HepG2 (cell line): ENCODE measurements around the gene CCDC33. TPM values are rescaled to one million over a fixed set of nuclear protein-coding genes. Genes with fewer than 3 reads are reported as not detected.

ENCODE experiments used
- ATAC-seq: fragments of 200-7000 bp; cut with Tn5 transposase; 3 replicates; pipeline ENCODE4 v1.9.1; 2020; ENCODE audit warnings: mild to moderate bottlenecking, moderate library complexity
- BruUV-seq: library from RNA; stranded (reverse); fragments of 400-500 nt; replicated peaks from 2 replicates; lab custom pipeline; 2021; lab: Mats Ljungman, UMichigan
- CTCF ChIA-PET: fragments of 300-600 bp; formaldehyde crosslinking; extraction: SDS; loops from one replicate; lab custom pipeline; 2021; ENCODE audit warnings: low total read pairs, inconsistent platforms, low intra/inter-chr PET ratio; lab: Yijun Ruan, JAX
- POLR2A ChIA-PET: fragments of 350-600 bp; sonication (Branson Sonifier 250); formaldehyde crosslinking; loops from one replicate; lab custom pipeline; 2020; ENCODE audit warnings: antibody characterized with exemption, inconsistent platforms; lab: Yijun Ruan, JAX
- DNase-seq: peaks from one replicate; pipeline ENCODE4 v3.0.0-alpha.2; 2015; ENCODE audit warnings: low spot score
- FAIRE-seq: peaks from 3 replicates; lab custom pipeline; 2011; peaks lifted over from hg19 to GRCh38; lab: Jason Lieb, UNC
- H2AFZ ChIP-seq: one replicate; pipeline ENCODE4 v1.6.1; 2011; ENCODE audit warnings: low read length, inconsistent platforms
- H3K27ac ChIP-seq: fragments of 300-600 bp; 3 replicates; pipeline ENCODE4 v1.8.0; 2011; ENCODE audit warnings: mixed run types, mild to moderate bottlenecking, mixed read lengths, low read length, inconsistent platforms; ENCODE audit not compliant: insufficient read depth; ENCODE audit errors: extremely low read length
- H3K27me3 ChIP-seq, 2 experiments: fragments of 200-600 bp in 1 of 2; 2 replicates in 1 of 2; 3 replicates in 1 of 2; pipeline versions ENCODE4 v1.6.0 to v1.8.0; 2011; ENCODE audit warnings: low read length in 2 of 2, mild to moderate bottlenecking in 2 of 2, moderate library complexity in 2 of 2, inconsistent platforms in 1 of 2; ENCODE audit not compliant: insufficient read depth in 2 of 2, control insufficient read depth in 1 of 2
- H3K36me3 ChIP-seq, 2 experiments: fragments of 200-600 bp in 1 of 2; replicated peaks in 1 of 2; 2 replicates in 1 of 2; 3 replicates in 1 of 2; pipeline versions ENCODE4 v1.5.1 to v1.8.0; 2011; ENCODE audit warnings: low read length in 2 of 2, inconsistent platforms in 1 of 2; ENCODE audit not compliant: insufficient read depth in 2 of 2, control insufficient read depth in 1 of 2
- H3K4me1 ChIP-seq: 2 replicates; pipeline ENCODE4 v1.5.1; 2012; ENCODE audit warnings: low read length, inconsistent platforms; ENCODE audit not compliant: insufficient read depth
- H3K4me2 ChIP-seq: 2 replicates; pipeline ENCODE4 v1.6.0; 2011; ENCODE audit warnings: low read depth, low read length, inconsistent platforms
- H3K4me3 ChIP-seq, 3 experiments: fragments of 200-600 bp in 1 of 3; sonication (generic), shearing (Covaris generic) in 1 of 3; replicated peaks in 1 of 3; 2 replicates each; pipeline ENCODE4 v1.5.1; 2011 to 2016; ENCODE audit warnings: low read length in 3 of 3, inconsistent platforms in 2 of 3, low read depth in 2 of 3, mild to moderate bottlenecking in 2 of 3, control low read depth in 1 of 3, mixed read lengths in 1 of 3; ENCODE audit not compliant: insufficient read depth in 1 of 3
- H3K79me2 ChIP-seq: one replicate; pipeline ENCODE4 v1.6.1; 2011; ENCODE audit warnings: low read length, inconsistent platforms; ENCODE audit not compliant: insufficient read depth
- H3K9ac ChIP-seq: 2 replicates; pipeline ENCODE4 v1.6.0; 2011; ENCODE audit warnings: mild to moderate bottlenecking, low read depth, low read length, inconsistent platforms; ENCODE audit not compliant: insufficient read depth
- H3K9me3 ChIP-seq: 2 replicates; pipeline ENCODE4 v1.5.1; 2012; ENCODE audit warnings: mild to moderate bottlenecking, low read length
- H4K20me1 ChIP-seq: 2 replicates; pipeline ENCODE4 v1.6.0; 2011; ENCODE audit warnings: inconsistent platforms, mild to moderate bottlenecking, low read length, moderate library complexity; ENCODE audit not compliant: insufficient read depth
- CSRNP2 ChIP-seq: sonication (generic); formaldehyde crosslinking; conservative IDR thresholded peaks from 2 replicates; pipeline ENCODE4 v1.8.0; 2022; ENCODE audit warnings: low read depth, missing genetic modification reagents
- FIP1L1 ChIP-seq: fragments of 200-400 bp; formaldehyde crosslinking; IDR thresholded peaks from 2 replicates; pipeline ENCODE4 v1.6.1; 2018; ENCODE audit warnings: low read depth, mild to moderate bottlenecking, low read length, moderate library complexity, borderline replicate concordance; ENCODE audit not compliant: insufficient read depth
- FOXJ3 ChIP-seq: sonication (generic); formaldehyde crosslinking; IDR thresholded peaks from 2 replicates; pipeline ENCODE4 v1.4.0; 2020; ENCODE audit warnings: missing genetic modification reagents, mild to moderate bottlenecking, borderline replicate concordance
- KAT7 ChIP-seq: IDR thresholded peaks from 2 replicates; pipeline ENCODE4 v1.6.1; 2018; ENCODE audit warnings: borderline replicate concordance, missing compliant biosample characterization
- KDM4B ChIP-seq: sonication (generic); formaldehyde crosslinking; IDR thresholded peaks from 2 replicates; pipeline ENCODE4 v1.4.0; 2020; ENCODE audit warnings: missing genetic modification reagents
- MAFG ChIP-seq: sonication (generic); formaldehyde crosslinking; IDR thresholded peaks from 2 replicates; pipeline ENCODE4 v1.5.1; 2020; ENCODE audit warnings: mild to moderate bottlenecking, missing genetic modification reagents
- MBD4 ChIP-seq: IDR thresholded peaks from 2 replicates; pipeline ENCODE4 v1.6.1; 2012; ENCODE audit warnings: low read length, inconsistent platforms, borderline replicate concordance
- NCOA1 ChIP-seq: sonication (generic); formaldehyde crosslinking; IDR thresholded peaks from 2 replicates; pipeline ENCODE4 v1.9.0; 2021; ENCODE audit warnings: missing genetic modification reagents
- ZFP82 ChIP-seq: sonication (generic); formaldehyde crosslinking; IDR thresholded peaks from 2 replicates; pipeline ENCODE4 v1.5.1; 2020; ENCODE audit warnings: mild to moderate bottlenecking, missing genetic modification reagents, borderline replicate concordance
- ZNF549 ChIP-seq: sonication (generic); formaldehyde crosslinking; IDR thresholded peaks from 2 replicates; pipeline ENCODE4 v1.5.0; 2020; ENCODE audit warnings: missing genetic modification reagents
- ZNF550 ChIP-seq: sonication (generic); formaldehyde crosslinking; IDR thresholded peaks from 2 replicates; pipeline ENCODE4 v1.4.0; 2020; ENCODE audit warnings: mild to moderate bottlenecking, missing genetic modification reagents, borderline replicate concordance
- ZSCAN31 ChIP-seq: sonication (generic); formaldehyde crosslinking; IDR thresholded peaks from 2 replicates; pipeline ENCODE4 v1.5.0; 2020; ENCODE audit warnings: low read depth, mild to moderate bottlenecking, missing genetic modification reagents
- WGBS: methylation state at CpG from one replicate; pipeline ENCODE4 v1.1.6; 2017; ENCODE audit warnings: low lambda C conversion rate; 5-methylcytosine and 5-hydroxymethylcytosine counted together
- in situ Hi-C: cut with HindIII; loops from 2 replicates; pipeline ENCODE4 v1.10.0; 2017; ENCODE audit warnings: low pct_unique_long_range_greater_than_20kb; ENCODE audit not compliant: extremely low pct_ligation_motif_present
- intact Hi-C: fragments of 100-400 bp; cut with micrococcal nuclease; formaldehyde crosslinking; loops from one replicate; pipeline ENCODE4 v1.10.0; 2022; ENCODE audit not compliant: unreplicated experiment
- polyA plus RNA-seq, 8 experiments: library from polyadenylated mRNA; depleted of rRNA in 3 of 8; stranded (reverse) in 7 of 8; unstranded in 1 of 8; fragments of >200 nt; fragmentation: Illumina TruSeq in 4 of 8; extraction: Trizol in 4 of 8; gene quantifications; 2 replicates each; pipeline versions ENCODE4 v1.2.1 to v1.2.3, GENCODE V29; 2011 to 2016; ENCODE audit warnings: low read depth in 4 of 8, missing spikeins in 1 of 8, mixed read lengths in 1 of 8; ENCODE audit not compliant: insufficient read depth in 1 of 8
- total RNA-seq, 5 experiments: library from RNA; depleted of rRNA; stranded (reverse); fragments of >200 nt; fragmentation: Illumina TruSeq; extraction: Trizol; gene quantifications; 2 replicates each; pipeline ENCODE4 v1.2.3, GENCODE V29; 2016; ENCODE audit warnings: low read depth in 1 of 5

Gene CCDC33
- total and polyA plus RNA-seq, 2 of the 13 experiments (the other 11 are each of a cell fraction or from before 2014, with no cell fraction given), result 0.30 TPM; not detected in 1

DNA sequence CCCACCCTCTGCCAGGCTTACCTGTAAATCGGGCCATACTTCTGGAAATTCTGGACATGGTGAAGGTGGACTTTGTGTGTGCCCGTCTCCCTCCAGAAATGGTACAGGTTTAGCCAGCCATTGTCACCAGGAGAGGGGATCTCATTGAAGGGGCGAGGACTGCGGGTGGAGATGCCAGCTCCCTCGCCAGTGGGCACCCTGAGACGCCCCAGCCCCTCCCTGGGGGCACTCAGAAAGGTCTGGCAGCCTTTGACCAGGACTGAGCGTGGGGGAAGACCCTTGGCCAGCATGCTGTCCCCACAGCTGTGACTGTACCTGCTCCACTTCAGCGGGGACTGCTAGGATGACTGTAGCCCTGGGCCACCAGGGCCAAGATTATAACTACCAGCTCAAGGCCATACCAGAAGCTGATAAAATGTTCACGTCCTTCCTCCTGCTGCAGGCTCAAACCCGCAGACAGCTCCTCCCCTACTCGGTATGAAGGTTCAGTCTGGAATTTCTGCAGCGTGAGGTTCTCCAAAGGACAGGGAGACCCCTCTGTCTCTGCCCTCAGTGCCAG is 131.2 kb downstream of the CCDC33 start, which contains the start of gene CYP11A1:
CYP11A1 (minus strand) TSS at position 351 of the 559 bp plus-strand sequence; CDS start at position 290, 61 bp downstream.
- Histone ChIP-seq H2AFZ (no peak within 1 kb of the TSS), H3K36me3 (no peaks in the 10 kb centered on the region), H3K4me2 (peak within 1 kb of the TSS; percentile 91)
- POLR2A ChIA-PET, result no interaction called here
- intact Hi-C loops, result no loop called here
- in situ Hi-C loops, result no loop called here
- TF ChIP-seq KDM4B (no peak), CSRNP2 (no peak), MAFG (no peak), FIP1L1 (no peak), ZFP82 (CRISPR knock-in tag) (no peak), MBD4 (no peak), ZSCAN31 (CRISPR knock-in tag) (no peak), ZNF549 (CRISPR knock-in tag) (no peak), NCOA1 (CRISPR knock-in tag) (no peak), KAT7 (CRISPR knock-in tag) (no peak), FOXJ3 (no peak), ZNF550 (CRISPR knock-in tag) (no peak)
- TF ChIP-seq, all 625 proteins: peak for 0
- no peak for ATAC-seq
- DNase-seq, result no peak
- Histone ChIP-seq H3K27ac (no peak within 1 kb of the TSS), H3K9ac (no peak within 1 kb of the TSS), H3K9me3 (no peaks in the 10 kb centered on the region), H3K4me3 (peak within 1 kb of the TSS in 1 of 3 experiments; percentile 66; a peak in 1 of 6 replicates), H3K27me3 (peaks cover 3 to 20% of the 10 kb centered on the region in 2 experiments), H3K4me1 (peaks cover 30% of the 10 kb centered on the region), H4K20me1 (no peaks in the 10 kb centered on the region), H3K79me2 (no peaks in the 10 kb centered on the region)
- 77% methylated on average over 10 of the region's 12 CpGs for WGBS
- no TSS peak for BruUV-seq
- CTCF ChIA-PET, result no interaction called here
- no peak for FAIRE-seq
